B cell (primary cell): ENCODE measurements around the gene CACNA2D3. TPM values are rescaled to one million over a fixed set of nuclear protein-coding genes. Genes with fewer than 3 reads are reported as not detected.

Experiments used
- ATAC-seq: fragments of 200-7000 bp; cut with Tn5 transposase; one replicate; pipeline ENCODE4 v1.10.0; 2021; ENCODE audit warnings: low read depth, mild to moderate bottlenecking, moderate number of reproducible peaks, moderate library complexity
- CTCF ChIA-PET: fragments of 350-600 bp; sonication (Branson Sonifier 250); formaldehyde crosslinking; loops from one replicate; lab custom pipeline; 2021; ENCODE audit warnings: antibody characterized with exemption, inconsistent platforms; lab: Charles Lee
- POLR2A ChIA-PET: fragments of 350-600 bp; sonication (Branson Sonifier 250); formaldehyde crosslinking; loops from one replicate; lab custom pipeline; 2021; ENCODE audit warnings: antibody characterized with exemption; lab: Charles Lee
- DNase-seq: peaks from one replicate; pipeline ENCODE4 v3.0.0; 2013
- H2AFZ ChIP-seq: 2 replicates; pipeline ENCODE4 v1.6.1; 2012; ENCODE audit warnings: mild to moderate bottlenecking, low read depth, low read length; ENCODE audit not compliant: insufficient read depth, poor library complexity, severe bottlenecking
- H3K27ac ChIP-seq, 2 donors: 1 replicate in 1 of 2; 2 replicates in 1 of 2; pipeline ENCODE4 v1.5.1; 2012 to 2013; ENCODE audit warnings: low read length in 2 of 2, mild to moderate bottlenecking in 2 of 2, moderate library complexity in 1 of 2
- H3K27me3 ChIP-seq, 4 experiments: fragments of 200-600 bp in 1 of 4; sonication (generic) in 1 of 4; replicated peaks in 1 of 4; 1 replicate in 2 of 4; 2 replicates in 2 of 4; pipeline versions ENCODE4 v1.6.1 to v1.7.0; 2013 to 2016; ENCODE audit warnings: low read length in 3 of 4, mild to moderate bottlenecking in 2 of 4, mixed read lengths in 1 of 4, moderate library complexity in 1 of 4; ENCODE audit not compliant: insufficient read depth in 4 of 4, control insufficient read depth in 3 of 4; ENCODE audit errors: control extremely low read depth in 1 of 4
- H3K36me3 ChIP-seq, 2 experiments: replicated peaks in 1 of 2; 1 replicate in 1 of 2; 2 replicates in 1 of 2; pipeline versions ENCODE4 v1.6.1 to v1.7.1; 2013; ENCODE audit warnings: low read length in 1 of 2; ENCODE audit not compliant: insufficient read depth in 2 of 2, control insufficient read depth in 1 of 2; ENCODE audit errors: control extremely low read depth in 1 of 2, extremely low read depth in 1 of 2
- H3K4me1 ChIP-seq, 2 donors: fragments of 200-600 bp in 1 of 2; sonication (generic) in 1 of 2; 1 replicate in 1 of 2; 2 replicates in 1 of 2; pipeline versions ENCODE4 v1.5.1 to v1.6.1; 2013 to 2017; ENCODE audit warnings: low read length in 2 of 2; ENCODE audit not compliant: control insufficient read depth in 2 of 2, insufficient read depth in 2 of 2
- H3K4me2 ChIP-seq: replicated peaks from 2 replicates; pipeline ENCODE3; 2012; ENCODE audit warnings: mild to moderate bottlenecking, low read depth, low read length; ENCODE audit not compliant: poor library complexity, severe bottlenecking
- H3K4me3 ChIP-seq, 5 experiments: fragments of 200-600 bp in 1 of 5; sonication (generic) in 1 of 5; 1 replicate in 3 of 5; 2 replicates in 2 of 5; pipeline versions ENCODE4 v1.5.1 to v1.7.0; 2011 to 2016; ENCODE audit warnings: low read length in 4 of 5, mild to moderate bottlenecking in 4 of 5, low read depth in 2 of 5, control low read depth in 1 of 5, moderate library complexity in 1 of 5; ENCODE audit not compliant: insufficient read depth in 1 of 5; ENCODE audit errors: control extremely low read depth in 1 of 5, extremely low read depth in 1 of 5
- H3K79me2 ChIP-seq: fragments of 200-600 bp; sonication (generic); one replicate; pipeline ENCODE4 v1.6.0; 2016; ENCODE audit warnings: low read length; ENCODE audit not compliant: control insufficient read depth, insufficient read depth
- H3K9ac ChIP-seq: fragments of 200-600 bp; sonication (generic); 2 replicates; pipeline ENCODE4 v1.6.1; 2017; ENCODE audit warnings: mild to moderate bottlenecking, low read length, moderate library complexity
- H3K9me3 ChIP-seq, 3 donors: one replicate each; pipeline versions ENCODE4 v1.6.1 to v1.7.1; 2013; ENCODE audit warnings: low read length in 2 of 3; ENCODE audit not compliant: control insufficient read depth in 2 of 3, insufficient read depth in 1 of 3; ENCODE audit errors: control extremely low read depth in 1 of 3
- H4K20me1 ChIP-seq: 2 replicates; pipeline ENCODE4 v1.6.0; 2012; ENCODE audit warnings: mild to moderate bottlenecking, low read length; ENCODE audit not compliant: insufficient read depth, control insufficient read depth, poor library complexity, severe bottlenecking
- H3K27ac Mint-ChIP-seq: one replicate; pipeline ENCODE4 v1.8.0; 2021; ENCODE audit warnings: mixed read lengths
- H3K27me3 Mint-ChIP-seq: one replicate; pipeline ENCODE4 v1.8.0; 2021; ENCODE audit warnings: mixed read lengths
- H3K4me1 Mint-ChIP-seq: one replicate; pipeline ENCODE4 v1.8.0; 2021; ENCODE audit warnings: mixed read lengths
- H3K4me3 Mint-ChIP-seq: one replicate; pipeline ENCODE4 v1.8.0; 2021; ENCODE audit warnings: mixed read lengths
- H3K9me3 Mint-ChIP-seq: one replicate; pipeline ENCODE4 v1.8.0; 2022; ENCODE audit warnings: mixed read lengths; ENCODE audit not compliant: insufficient read depth
- EZH2 ChIP-seq: IDR thresholded peaks from 2 replicates; pipeline ENCODE4 v1.6.1; 2012; ENCODE audit warnings: borderline replicate concordance, low read depth, mild to moderate bottlenecking, moderate library complexity, low read length; ENCODE audit not compliant: insufficient read depth, poor library complexity, severe bottlenecking
- WGBS: methylation state at CpG from one replicate; pipeline ENCODE4 v1.1.5; 2013; ENCODE audit warnings: missing lambda C conversion rate; ENCODE audit not compliant: insufficient coverage; 5-methylcytosine and 5-hydroxymethylcytosine counted together
- intact Hi-C: fragments of 100-400 bp; cut with micrococcal nuclease; formaldehyde crosslinking; loops from one replicate; pipeline ENCODE4 v1.10.0; 2022
- polyA plus RNA-seq: library from polyadenylated mRNA; depleted of rRNA; stranded (reverse); fragments of >200 nt; gene quantifications from 2 replicates; pipeline ENCODE4 v1.2.3, GENCODE V29; 2012
- total RNA-seq, 2 donors: library from RNA; stranded (reverse); fragments of 120-200 nt in 1 of 2; gene quantifications; 1 replicate in 1 of 2; 2 replicates in 1 of 2; pipeline versions ENCODE4 v1.2.3 to v1.2.4, GENCODE V29; 2013 to 2022
- TF ChIP-seq, protein P1 (sequence below): fragments of 200-600 bp; IDR thresholded peaks from one replicate; pipeline ENCODE4 v1.8.0; 2022; ENCODE audit warnings: antibody characterized with exemption, mild to moderate bottlenecking

CACNA2D3 gene
- total and polyA plus RNA-seq, 2 donors (not counting 1 experiment from before 2014, with no cell fraction given) = not detected

DNA sequence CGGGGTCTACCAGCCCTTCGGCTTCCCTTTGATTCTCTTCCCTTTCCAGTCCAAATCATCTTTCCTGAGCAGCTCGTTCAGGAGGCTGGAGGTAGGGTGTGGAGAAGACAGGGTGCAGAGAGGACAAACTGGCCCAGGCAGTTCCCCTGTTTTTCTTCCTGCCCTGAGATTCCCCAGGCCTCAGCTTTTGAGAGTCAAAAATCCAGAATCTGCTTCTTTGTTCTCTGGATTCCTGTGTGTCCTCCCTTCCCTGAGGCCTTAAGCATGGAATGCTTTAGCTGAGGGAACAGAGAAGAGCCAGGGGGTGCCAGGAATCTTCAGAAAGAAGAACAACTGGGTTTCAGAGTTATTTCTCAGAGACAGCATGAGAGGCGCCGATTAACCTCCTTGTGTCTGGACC lies 832.2 kb downstream of the CACNA2D3 start:
- Mint-ChIP-seq H3K4me3 (no peak overlapping the region), H3K27ac (no peak overlapping the region), H3K27me3 (no peaks in the 10 kb centered on the region), H3K9me3 (no peaks in the 10 kb centered on the region), H3K4me1 (no peaks in the 10 kb centered on the region)
- H3K9me3 ChIP-seq = peaks cover 0 to 7% (median 0%) of the 10 kb centered on the region in 3 donors
- ChIA-PET CTCF (no interaction called here), POLR2A (no interaction called here)
- H3K4me1 ChIP-seq = no peaks in the 10 kb centered on the region
- H3K27ac ChIP-seq = no peak overlapping the region
- intact Hi-C loops = no loop called here
- ATAC-seq (no peak), DNase-seq (no peak)
- no CpG with 5 or more reads among the region's 5 CpGs for WGBS
- H3K79me2 ChIP-seq = no peaks in the 10 kb centered on the region
- H4K20me1 ChIP-seq = no peaks in the 10 kb centered on the region
- TF ChIP-seq, protein P1, sequence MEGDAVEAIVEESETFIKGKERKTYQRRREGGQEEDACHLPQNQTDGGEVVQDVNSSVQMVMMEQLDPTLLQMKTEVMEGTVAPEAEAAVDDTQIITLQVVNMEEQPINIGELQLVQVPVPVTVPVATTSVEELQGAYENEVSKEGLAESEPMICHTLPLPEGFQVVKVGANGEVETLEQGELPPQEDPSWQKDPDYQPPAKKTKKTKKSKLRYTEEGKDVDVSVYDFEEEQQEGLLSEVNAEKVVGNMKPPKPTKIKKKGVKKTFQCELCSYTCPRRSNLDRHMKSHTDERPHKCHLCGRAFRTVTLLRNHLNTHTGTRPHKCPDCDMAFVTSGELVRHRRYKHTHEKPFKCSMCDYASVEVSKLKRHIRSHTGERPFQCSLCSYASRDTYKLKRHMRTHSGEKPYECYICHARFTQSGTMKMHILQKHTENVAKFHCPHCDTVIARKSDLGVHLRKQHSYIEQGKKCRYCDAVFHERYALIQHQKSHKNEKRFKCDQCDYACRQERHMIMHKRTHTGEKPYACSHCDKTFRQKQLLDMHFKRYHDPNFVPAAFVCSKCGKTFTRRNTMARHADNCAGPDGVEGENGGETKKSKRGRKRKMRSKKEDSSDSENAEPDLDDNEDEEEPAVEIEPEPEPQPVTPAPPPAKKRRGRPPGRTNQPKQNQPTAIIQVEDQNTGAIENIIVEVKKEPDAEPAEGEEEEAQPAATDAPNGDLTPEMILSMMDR = no peak
- TF ChIP-seq EZH2 = no peak
- H3K4me3 ChIP-seq = no peak overlapping the region
- no peaks in the 10 kb centered on the region for H3K27me3 ChIP-seq
- H3K36me3 ChIP-seq = no peaks in the 10 kb centered on the region
- no peak overlapping the region for H2AFZ ChIP-seq
- no peak overlapping the region for H3K9ac ChIP-seq
- H3K4me2 ChIP-seq = no peak overlapping the region

DNA sequence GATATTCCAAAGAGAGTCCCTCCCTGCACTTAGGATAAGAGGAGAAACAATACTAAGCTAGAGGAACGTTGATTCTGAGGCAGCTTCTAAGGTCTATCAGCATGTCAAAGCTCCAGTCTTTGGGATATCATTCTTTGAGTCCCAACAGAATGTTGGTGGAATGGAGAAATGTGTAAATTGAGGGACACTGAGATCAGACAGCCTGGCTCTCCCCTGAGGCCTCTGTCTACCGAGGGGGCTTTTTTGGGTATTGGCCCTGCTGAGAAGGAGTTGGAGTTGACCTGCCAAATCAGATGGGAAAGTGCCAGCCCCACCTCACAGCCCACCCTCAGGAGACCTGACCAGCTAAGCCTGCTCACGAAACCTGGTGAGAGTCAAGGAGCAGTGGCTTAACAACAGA lies 833.1 kb downstream of the CACNA2D3 start:
- Histone ChIP-seq H3K27ac (no peak overlapping the region), H3K4me2 (no peak overlapping the region), H3K27me3 (no peaks in the 10 kb centered on the region), H3K9ac (no peak overlapping the region), H4K20me1 (no peaks in the 10 kb centered on the region), H3K4me1 (no peaks in the 10 kb centered on the region), H3K79me2 (no peaks in the 10 kb centered on the region), H3K36me3 (no peaks in the 10 kb centered on the region), H3K9me3 (peaks cover 0 to 7% (median 0%) of the 10 kb centered on the region in 3 donors), H2AFZ (no peak overlapping the region), H3K4me3 (no peak overlapping the region)
- H3K9me3 Mint-ChIP-seq = no peaks in the 10 kb centered on the region
- ChIA-PET CTCF (no interaction called here), POLR2A (no interaction called here)
- intact Hi-C loops = no loop called here
- no peaks in the 10 kb centered on the region for H3K4me1 Mint-ChIP-seq
- no peaks in the 10 kb centered on the region for H3K27me3 Mint-ChIP-seq
- no peak overlapping the region for H3K4me3 Mint-ChIP-seq
- no peak overlapping the region for H3K27ac Mint-ChIP-seq
- 75% methylated on average over 2 of the region's 3 CpGs for WGBS
- TF ChIP-seq, protein P1 = no peak
- no peak for TF ChIP-seq EZH2
- DNase-seq = no peak
- ATAC-seq = no peak
